Nephron progenitor cell (in vitro differentiated cells): ENCODE measurements around the gene CERS1.

Experiments
- DNase-seq: peaks from one replicate; pipeline ENCODE4 v3.0.0; 2021
- H3K27ac Mint-ChIP-seq: 2 replicates; pipeline ENCODE4 v1.8.0; 2021; ENCODE audit warnings: mild to moderate bottlenecking, moderate library complexity, mixed read lengths
- H3K27me3 Mint-ChIP-seq: 2 replicates; pipeline ENCODE4 v1.8.0; 2021; ENCODE audit warnings: mild to moderate bottlenecking, low read depth, mixed read lengths; ENCODE audit not compliant: poor library complexity
- H3K36me3 Mint-ChIP-seq: 2 replicates; pipeline ENCODE4 v1.8.0; 2021; ENCODE audit warnings: low read depth, mixed read lengths
- H3K4me1 Mint-ChIP-seq: 2 replicates; pipeline ENCODE4 v1.8.0; 2021; ENCODE audit warnings: mixed read lengths
- H3K4me3 Mint-ChIP-seq: 2 replicates; pipeline ENCODE4 v1.8.0; 2021; ENCODE audit warnings: mild to moderate bottlenecking, moderate library complexity, mixed read lengths
- H3K9me3 Mint-ChIP-seq: 2 replicates; pipeline ENCODE4 v1.8.0; 2021; ENCODE audit warnings: mild to moderate bottlenecking, moderate library complexity, mixed read lengths
- CTCF ChIP-seq: fragments of 200-600 bp; sonication (generic); IDR thresholded peaks from 2 replicates; pipeline ENCODE4 v1.5.0; 2021; ENCODE audit warnings: antibody characterized with exemption

Gene CERS1

GRCh38 chr19:18893587-18894253 is 2.2 kb downstream of the CERS1 start:
- no peak for TF ChIP-seq CTCF

GRCh38 chr19:18889949-18890745 is 5.8 kb downstream of the CERS1 start:
- TF ChIP-seq CTCF: no peak
- Mint-ChIP-seq H3K4me3 (no peak overlapping the region), H3K4me1 (peaks cover 3% of the 10 kb centered on the region), H3K9me3 (no peaks in the 10 kb centered on the region), H3K27me3 (peaks cover 7% of the 10 kb centered on the region), H3K36me3 (peaks cover 24% of the 10 kb centered on the region), H3K27ac (peak overlapping the region; percentile 34)
- DNase-seq: no peak

More at GRCh38 chr19:18893587-18894253, 2.2 kb downstream of the CERS1 start:
- DNase-seq: no peak
- peaks cover 6% of the 10 kb centered on the region for H3K36me3 Mint-ChIP-seq
- peaks cover 9% of the 10 kb centered on the region for H3K4me1 Mint-ChIP-seq
- no peak overlapping the region for H3K27ac Mint-ChIP-seq
- H3K4me3 Mint-ChIP-seq: peak overlapping the region; percentile 56
- H3K27me3 Mint-ChIP-seq: peaks cover 6% of the 10 kb centered on the region
- H3K9me3 Mint-ChIP-seq: no peaks in the 10 kb centered on the region

GRCh38 chr19:18886972-18887371 is 9.0 kb downstream of the CERS1 start:
- H3K27ac Mint-ChIP-seq: no peak overlapping the region
- no peak for TF ChIP-seq CTCF
- DNase-seq: no peak
- H3K9me3 Mint-ChIP-seq: no peaks in the 10 kb centered on the region
- no peak overlapping the region for H3K4me3 Mint-ChIP-seq
- peaks cover 8% of the 10 kb centered on the region for H3K27me3 Mint-ChIP-seq
- H3K4me1 Mint-ChIP-seq: no peaks in the 10 kb centered on the region
- peaks cover 40% of the 10 kb centered on the region for H3K36me3 Mint-ChIP-seq

- Mint-ChIP-seq H3K27ac (peak overlapping the region; percentile 59), H3K4me3 (no peak overlapping the region), H3K36me3 (peaks cover 53% of the 10 kb centered on the region), H3K4me1 (no peaks in the 10 kb centered on the region), H3K27me3 (peaks cover 8% of the 10 kb centered on the region), H3K9me3 (no peaks in the 10 kb centered on the region)
- TF ChIP-seq CTCF: no peak
- no peak for DNase-seq
These were observed 12.2 kb downstream of the CERS1 start for GRCh38 chr19:18883526-18884304.

- Mint-ChIP-seq H3K36me3 (peaks cover 59% of the 10 kb centered on the region), H3K27ac (no peak overlapping the region), H3K4me3 (no peak overlapping the region), H3K9me3 (peaks cover 15% of the 10 kb centered on the region), H3K27me3 (peaks cover 7% of the 10 kb centered on the region), H3K4me1 (no peaks in the 10 kb centered on the region)
- TF ChIP-seq CTCF: no peak
- DNase-seq: no peak
These were observed 14.5 kb downstream of the CERS1 start for GRCh38 chr19:18881491-18881890.
